ENCODE measurements around the gene COL4A6. TPM values are rescaled to one million over a fixed set of nuclear protein-coding genes. Genes with fewer than 3 reads are reported as not detected.

COL4A6 gene
- total and polyA plus RNA-seq, 2 of the 8 experiments (the other 6 are each of a cell fraction or from before 2014, with no cell fraction given) = 5.9 to 11.8 TPM

GRCh38 chrX:108126661-108127060 is 311.6 kb downstream of the COL4A6 start:
- H3K18ac ChIP-seq (ENCODE audit: extremely low read depth, low read length) = no peak overlapping the region
- no peak for DNase-seq (ENCODE audit: low read depth in 1 of 2, low spot score in 2 of 2)
- no peaks in the 10 kb centered on the region for H3K79me2 ChIP-seq (ENCODE audit: control insufficient read depth in 1 of 2, insufficient read depth in 2 of 2, low read length in 2 of 2)
- peaks cover 0 to 3% (median 0%) of the 10 kb centered on the region in 4 experiments; a peak in 1 of 7 replicates for H3K4me1 ChIP-seq (replicated peaks in 1 of 4; ENCODE audit: control insufficient read depth in 3 of 4, insufficient read depth in 4 of 4, low read length in 3 of 4)
- no peaks in the 10 kb centered on the region for H3K23me2 ChIP-seq (ENCODE audit: low read depth, low read length)
- H3K79me1 ChIP-seq (ENCODE audit: low read depth, low read length) = no peaks in the 10 kb centered on the region
- H3K4ac ChIP-seq (replicated peaks; ENCODE audit: insufficient read length, low read depth, low read length) = no peak overlapping the region
- no peaks in the 10 kb centered on the region for H3K9me3 ChIP-seq (ENCODE audit: insufficient read depth in 2 of 2, low read depth in 1 of 2, low read length in 1 of 2)
- H4K20me1 ChIP-seq (replicated peaks in 1 of 2; ENCODE audit: control insufficient read depth in 1 of 2, insufficient read depth in 2 of 2, low read length in 2 of 2) = no peaks in the 10 kb centered on the region
- H3K23ac ChIP-seq (ENCODE audit: insufficient read length) = no peak overlapping the region
- H2BK120ac ChIP-seq (replicated peaks; ENCODE audit: low read depth, low read length) = no peak overlapping the region
- no peak for FAIRE-seq
- peak overlapping the region; percentile 13 to 24; a peak in 2 of 4 replicates for H3K4me2 ChIP-seq (ENCODE audit: insufficient read depth in 1 of 2, low read depth in 2 of 2, low read length in 2 of 2)
- TF ChIP-seq ASH2L (IDR thresholded peaks at IDR 0.05; ENCODE audit: low read length) (no peak), CBX8 (IDR thresholded peaks at IDR 0.05; ENCODE audit: borderline replicate concordance, low read depth, low read length) (no peak), TBP (IDR thresholded peaks at IDR 0.05; ENCODE audit: low read depth, low read length) (no peak)
- ChIA-PET POLR2A (ENCODE audit: partially characterized antibody) (interaction anchor here (1.1 kb wide), 1 partner anchor 12 kb away, joined by 3 read pairs; no protein-coding TSS in a partner anchor), CTCF (ENCODE audit: partially characterized antibody) (interaction anchor here (1.2 to 1.4 kb wide), 2 partner anchors 8 to 25 kb away, joined by 3 read pairs; no protein-coding TSS in a partner anchor)
- H4K91ac ChIP-seq (replicated peaks; ENCODE audit: insufficient read length, low read length) = no peak overlapping the region
- H4K5ac ChIP-seq (ENCODE audit: insufficient read length, low read depth, low read length) = no peak overlapping the region
- H2BK15ac ChIP-seq (ENCODE audit: low read length) = no peak overlapping the region
- H2BK12ac ChIP-seq (ENCODE audit: low read depth, low read length) = no peak overlapping the region
- no peaks in the 10 kb centered on the region for H3K27me3 ChIP-seq (replicated peaks in 1 of 4; ENCODE audit: control insufficient read depth in 3 of 4, extremely low read depth in 1 of 4, insufficient read depth in 3 of 4, low read length in 3 of 4)
- no peak overlapping the region for H3K27ac ChIP-seq (ENCODE audit: low read depth, low read length)
- 68% methylated on average over 2 of the region's 2 CpGs; no CpG with 5 or more reads in 1 of the 2 experiments for WGBS, 2 experiments (ENCODE audit: extremely low coverage in 1 of 2, insufficient coverage in 1 of 2, insufficient read length in 1 of 2, insufficient replicate concordance in 2 of 2, low coverage in 1 of 2, low lambda C conversion rate in 2 of 2, missing lambda C conversion rate in 1 of 2)
- H3K56ac ChIP-seq (replicated peaks; ENCODE audit: insufficient read length, low read depth, low read length) = no peak overlapping the region
- H2AFZ ChIP-seq (ENCODE audit: low read length) = peak overlapping the region; percentile 44; the same call in 1 of the 2 replicates
- no peak overlapping the region for H4K8ac ChIP-seq (ENCODE audit: extremely low read depth, insufficient read depth, low read length)
- no peak overlapping the region for H2AK5ac ChIP-seq (ENCODE audit: low read depth, low read length)
- H2BK5ac ChIP-seq (ENCODE audit: low read depth, low read length) = no peak overlapping the region
- H3K4me3 ChIP-seq (ENCODE audit: extremely low read depth in 1 of 4, insufficient read depth in 2 of 4, low read depth in 3 of 4, low read length in 4 of 4) = no peak overlapping the region
- H3K36me3 ChIP-seq (ENCODE audit: control insufficient read depth in 2 of 4, insufficient read depth in 4 of 4, low read length in 3 of 4) = no peaks in the 10 kb centered on the region
- no peak overlapping the region for H3K9ac ChIP-seq (replicated peaks in 1 of 4; ENCODE audit: extremely low read depth in 1 of 4, low read depth in 3 of 4, low read length in 3 of 4)
- no peak overlapping the region for H3K14ac ChIP-seq (ENCODE audit: insufficient read length)
- H2BK20ac ChIP-seq (ENCODE audit: low read length) = no peak overlapping the region

Measured in H1 (cell line).